ENCODE results near the gene LIN37. TPM values are rescaled to one million over a fixed set of nuclear protein-coding genes. Genes with fewer than 3 reads are reported as not detected.

The LIN37 gene
- total RNA-seq, 4 donors from 2014 or later: 14.8 to 19.5 (median 16.6) TPM

- in situ Hi-C loops (cut with MboI; ENCODE audit: low sequenced_read_pairs in 4 of 4): loop anchor here in 3 of 4 donors (10.0 to 25.0 kb wide), 3 partner anchors 175 to 215 kb away; partner anchors contain the start of genes TMEM147 (in 2 of the 3), GAPDHS (in 1 of the 3), LRFN3 (in 1 of the 3) and SBSN (in 1 of the 3)
- DNase-seq (no peak), ATAC-seq (no peak)
- Histone ChIP-seq H3K36me3 (peaks cover 6 to 46% of the 10 kb centered on the region in 2 donors), H3K27me3 (no peaks in the 10 kb centered on the region), H3K4me3 (peak overlapping the region in 3 of 4 donors; percentile 76 to 99 (median 76)), H3K27ac (peak overlapping the region; percentile 88 to 92 (median 90)), H3K9me3 (no peaks in the 10 kb centered on the region), H3K4me1 (peaks cover 21 to 25% of the 10 kb centered on the region in 2 donors)
- intact Hi-C loops (cut with DNase I; ENCODE audit: low total_unique reads): no loop called here
- TF ChIP-seq CTCF (IDR thresholded peaks at IDR 0.05 in 4 of 5, conservative IDR thresholded peaks at IDR 0.05 in 1 of 5): no peak
- no peak for TF ChIP-seq POLR2A (IDR thresholded peaks at IDR 0.05)
Measured at GRCh38 chr19:35719402-35720162, 28.8 kb upstream of the LIN37 start.

DNA sequence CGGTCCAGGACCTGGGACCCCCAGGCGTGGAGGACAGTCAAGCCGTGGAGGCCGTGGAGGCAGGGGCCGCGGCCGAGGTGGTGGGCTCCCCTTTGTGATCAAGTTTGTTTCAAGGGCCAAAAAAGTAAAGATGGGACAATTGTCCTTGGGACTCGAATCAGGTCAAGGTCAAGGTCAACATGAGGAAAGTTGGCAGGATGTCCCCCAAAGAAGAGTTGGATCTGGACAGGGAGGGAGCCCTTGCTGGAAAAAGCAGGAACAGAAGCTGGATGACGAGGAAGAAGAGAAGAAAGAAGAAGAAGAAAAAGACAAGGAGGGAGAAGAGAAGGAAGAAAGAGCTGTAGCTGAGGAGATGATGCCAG lies 28.2 kb upstream of the LIN37 start:
- no peak overlapping the region for H3K4me3 ChIP-seq
- H3K36me3 ChIP-seq: peaks cover 6 to 52% of the 10 kb centered on the region in 2 donors
- in situ Hi-C loops (cut with MboI; ENCODE audit: low sequenced_read_pairs in 4 of 4): loop anchor here in 1 of 4 donors (25.0 kb wide), 1 partner anchor 183 kb away; the partner anchor contains the start of genes GAPDHS, SBSN and TMEM147
- no peak for ATAC-seq
- H3K9me3 ChIP-seq: no peaks in the 10 kb centered on the region
- no peak for DNase-seq
- H3K27ac ChIP-seq: peak overlapping the region in 2 of 4 donors; percentile 10 to 92
- TF ChIP-seq POLR2A (IDR thresholded peaks at IDR 0.05): no peak
- no peak for TF ChIP-seq CTCF (IDR thresholded peaks at IDR 0.05 in 4 of 5, conservative IDR thresholded peaks at IDR 0.05 in 1 of 5)
- H3K4me1 ChIP-seq: peaks cover 21 to 25% of the 10 kb centered on the region in 2 donors
- intact Hi-C loops (cut with DNase I; ENCODE audit: low total_unique reads): no loop called here
- no peaks in the 10 kb centered on the region for H3K27me3 ChIP-seq

DNA sequence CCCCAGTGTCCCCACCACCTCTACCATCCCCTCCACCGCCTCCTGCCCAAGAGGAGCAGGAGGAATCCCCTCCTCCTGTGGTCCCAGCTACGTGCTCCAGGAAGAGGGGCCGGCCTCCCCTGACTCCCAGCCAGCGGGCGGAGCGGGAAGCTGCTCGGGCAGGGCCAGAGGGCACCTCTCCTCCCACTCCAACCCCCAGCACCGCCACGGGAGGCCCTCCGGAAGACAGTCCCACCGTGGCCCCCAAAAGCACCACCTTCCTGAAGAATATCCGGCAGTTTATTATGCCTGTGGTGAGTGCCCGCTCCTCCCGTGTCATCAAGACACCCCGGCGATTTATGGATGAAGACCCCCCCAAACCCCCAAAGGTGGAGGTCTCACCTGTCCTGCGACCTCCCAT lies 27.7 kb upstream of the LIN37 start:
- Histone ChIP-seq H3K27ac (no peak overlapping the region), H3K4me3 (no peak overlapping the region), H3K4me1 (peaks cover 19 to 20% of the 10 kb centered on the region in 2 donors), H3K36me3 (peaks cover 7 to 57% of the 10 kb centered on the region in 2 donors), H3K27me3 (no peaks in the 10 kb centered on the region), H3K9me3 (no peaks in the 10 kb centered on the region)
- ATAC-seq (no peak), DNase-seq (no peak)
- intact Hi-C loops (cut with DNase I; ENCODE audit: low total_unique reads) (no loop called here), in situ Hi-C loops (cut with MboI; ENCODE audit: low sequenced_read_pairs in 4 of 4) (loop anchor here in 1 of 4 donors (25.0 kb wide), 1 partner anchor 183 kb away; the partner anchor contains the start of genes GAPDHS, SBSN and TMEM147)
- TF ChIP-seq POLR2A (IDR thresholded peaks at IDR 0.05): no peak
- no peak for TF ChIP-seq CTCF (IDR thresholded peaks at IDR 0.05 in 4 of 5, conservative IDR thresholded peaks at IDR 0.05 in 1 of 5)

DNA sequence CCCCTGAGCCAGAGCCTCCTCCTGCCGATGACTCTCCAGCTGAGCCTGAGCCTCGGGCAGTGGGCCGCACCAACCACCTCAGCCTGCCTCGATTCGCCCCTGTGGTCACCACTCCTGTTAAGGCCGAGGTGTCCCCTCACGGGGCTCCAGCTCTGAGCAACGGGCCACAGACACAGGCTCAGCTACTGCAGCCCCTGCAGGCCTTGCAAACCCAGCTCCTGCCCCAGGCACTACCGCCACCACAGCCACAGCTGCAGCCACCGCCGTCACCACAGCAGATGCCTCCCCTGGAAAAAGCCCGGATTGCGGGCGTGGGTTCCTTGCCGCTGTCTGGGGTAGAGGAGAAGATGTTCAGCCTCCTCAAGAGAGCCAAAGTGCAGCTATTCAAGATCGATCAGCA lies 27.0 kb upstream of the LIN37 start:
- H3K27me3 ChIP-seq: no peaks in the 10 kb centered on the region
- intact Hi-C loops (cut with DNase I; ENCODE audit: low total_unique reads): no loop called here
- H3K4me3 ChIP-seq: no peak overlapping the region
- TF ChIP-seq POLR2A (IDR thresholded peaks at IDR 0.05) (no peak), CTCF (IDR thresholded peaks at IDR 0.05 in 4 of 5, conservative IDR thresholded peaks at IDR 0.05 in 1 of 5) (no peak)
- in situ Hi-C loops (cut with MboI; ENCODE audit: low sequenced_read_pairs in 4 of 4): loop anchor here in 1 of 4 donors (25.0 kb wide), 1 partner anchor 184 kb away; the partner anchor contains the start of genes GAPDHS, SBSN and TMEM147
- DNase-seq (no peak), ATAC-seq (no peak)
- H3K9me3 ChIP-seq: no peaks in the 10 kb centered on the region
- peaks cover 10 to 64% of the 10 kb centered on the region in 2 donors for H3K36me3 ChIP-seq
- no peak overlapping the region for H3K27ac ChIP-seq
- H3K4me1 ChIP-seq: peaks cover 14% of the 10 kb centered on the region in 2 donors
